Rectal smooth muscle tissue (tissue), 1 donor: ENCODE measurements around the gene AP1S3.

Experiments
- H3K27ac ChIP-seq: one replicate; pipeline ENCODE4 v1.7.0; 2013; ENCODE audit warnings: low read depth, low read length, inconsistent platforms
- H3K27me3 ChIP-seq: one replicate; pipeline ENCODE4 v1.7.0; 2013; ENCODE audit warnings: low read length; ENCODE audit not compliant: control insufficient read depth, insufficient read depth
- H3K36me3 ChIP-seq: one replicate; pipeline ENCODE4 v1.7.0; 2013; ENCODE audit warnings: low read length; ENCODE audit not compliant: control insufficient read depth, insufficient read depth
- H3K4me1 ChIP-seq: one replicate; pipeline ENCODE4 v1.7.0; 2013; ENCODE audit warnings: low read length; ENCODE audit not compliant: control insufficient read depth, insufficient read depth
- H3K4me3 ChIP-seq: one replicate; pipeline ENCODE4 v1.7.0; 2013; ENCODE audit warnings: low read length
- H3K9ac ChIP-seq: one replicate; pipeline ENCODE4 v1.7.0; 2013; ENCODE audit warnings: low read length

The AP1S3 gene

GRCh38 chr2:223865907-223866508 lies 28.6 kb upstream of the AP1S3 start:
- Histone ChIP-seq H3K4me3 (no peak overlapping the region), H3K36me3 (no peaks in the 10 kb centered on the region), H3K27me3 (no peaks in the 10 kb centered on the region), H3K27ac (no peak overlapping the region), H3K4me1 (no peaks in the 10 kb centered on the region), H3K9ac (no peak overlapping the region)

- Histone ChIP-seq H3K9ac (no peak overlapping the region), H3K4me1 (no peaks in the 10 kb centered on the region), H3K27ac (no peak overlapping the region), H3K27me3 (no peaks in the 10 kb centered on the region), H3K36me3 (no peaks in the 10 kb centered on the region), H3K4me3 (no peak overlapping the region)
Observed at GRCh38 chr2:223865124-223865523, 27.7 kb upstream of the AP1S3 start.

- no peak overlapping the region for H3K27ac ChIP-seq
- H3K27me3 ChIP-seq: no peaks in the 10 kb centered on the region
- H3K4me1 ChIP-seq: no peaks in the 10 kb centered on the region
- no peak overlapping the region for H3K4me3 ChIP-seq
- no peaks in the 10 kb centered on the region for H3K36me3 ChIP-seq
- no peak overlapping the region for H3K9ac ChIP-seq
Observed at GRCh38 chr2:223863491-223863890, 26.1 kb upstream of the AP1S3 start.

GRCh38 chr2:223860809-223861738 lies 23.7 kb upstream of the AP1S3 start:
- Histone ChIP-seq H3K36me3 (no peaks in the 10 kb centered on the region), H3K9ac (no peak overlapping the region), H3K4me1 (no peaks in the 10 kb centered on the region), H3K27ac (no peak overlapping the region), H3K27me3 (no peaks in the 10 kb centered on the region), H3K4me3 (no peak overlapping the region)

GRCh38 chr2:223859070-223859469 lies 21.7 kb upstream of the AP1S3 start:
- Histone ChIP-seq H3K27me3 (no peaks in the 10 kb centered on the region), H3K4me1 (no peaks in the 10 kb centered on the region), H3K36me3 (no peaks in the 10 kb centered on the region), H3K9ac (no peak overlapping the region), H3K27ac (no peak overlapping the region), H3K4me3 (no peak overlapping the region)

- Histone ChIP-seq H3K27me3 (no peaks in the 10 kb centered on the region), H3K4me1 (no peaks in the 10 kb centered on the region), H3K9ac (no peak overlapping the region), H3K4me3 (no peak overlapping the region), H3K36me3 (no peaks in the 10 kb centered on the region), H3K27ac (no peak overlapping the region)
Observed at GRCh38 chr2:223856584-223856983, 19.2 kb upstream of the AP1S3 start.

- H3K4me1 ChIP-seq: no peaks in the 10 kb centered on the region
- H3K27ac ChIP-seq: no peak overlapping the region
- no peak overlapping the region for H3K4me3 ChIP-seq
Observed at GRCh38 chr2:223856021-223856420, 18.6 kb upstream of the AP1S3 start.

GRCh38 chr2:223855426-223855825 lies 18.0 kb upstream of the AP1S3 start:
- no peaks in the 10 kb centered on the region for H3K4me1 ChIP-seq
- no peak overlapping the region for H3K27ac ChIP-seq
- H3K9ac ChIP-seq: no peak overlapping the region
- H3K4me3 ChIP-seq: no peak overlapping the region
- H3K36me3 ChIP-seq: no peaks in the 10 kb centered on the region
- no peaks in the 10 kb centered on the region for H3K27me3 ChIP-seq

More at GRCh38 chr2:223856021-223856420, 18.6 kb upstream of the AP1S3 start:
- H3K27me3 ChIP-seq: no peaks in the 10 kb centered on the region
- H3K9ac ChIP-seq: no peak overlapping the region
- no peaks in the 10 kb centered on the region for H3K36me3 ChIP-seq

GRCh38 chr2:223854741-223855140 lies 17.4 kb upstream of the AP1S3 start:
- H3K27me3 ChIP-seq: no peaks in the 10 kb centered on the region
- H3K36me3 ChIP-seq: no peaks in the 10 kb centered on the region
- H3K27ac ChIP-seq: no peak overlapping the region
- H3K9ac ChIP-seq: no peak overlapping the region
- no peaks in the 10 kb centered on the region for H3K4me1 ChIP-seq
- no peak overlapping the region for H3K4me3 ChIP-seq

GRCh38 chr2:223853425-223853837 lies 16.0 kb upstream of the AP1S3 start:
- Histone ChIP-seq H3K36me3 (peaks cover 2% of the 10 kb centered on the region), H3K9ac (no peak overlapping the region), H3K4me1 (no peaks in the 10 kb centered on the region), H3K27me3 (no peaks in the 10 kb centered on the region), H3K27ac (no peak overlapping the region), H3K4me3 (no peak overlapping the region)

- H3K9ac ChIP-seq: no peak overlapping the region
- H3K27me3 ChIP-seq: no peaks in the 10 kb centered on the region
- peaks cover 2% of the 10 kb centered on the region for H3K36me3 ChIP-seq
- H3K4me1 ChIP-seq: no peaks in the 10 kb centered on the region
- no peak overlapping the region for H3K4me3 ChIP-seq
- no peak overlapping the region for H3K27ac ChIP-seq
Observed at GRCh38 chr2:223852281-223852795, 15.0 kb upstream of the AP1S3 start.

- H3K27ac ChIP-seq: no peak overlapping the region
- H3K4me1 ChIP-seq: no peaks in the 10 kb centered on the region
- peaks cover 2% of the 10 kb centered on the region for H3K36me3 ChIP-seq
- H3K27me3 ChIP-seq: no peaks in the 10 kb centered on the region
- no peak overlapping the region for H3K9ac ChIP-seq
- H3K4me3 ChIP-seq: no peak overlapping the region
Observed at GRCh38 chr2:223847410-223847809, 10.0 kb upstream of the AP1S3 start.
